Smooth muscle cell (in vitro differentiated cells): ENCODE measurements around the gene ATP8B4. TPM values are rescaled to one million over a fixed set of nuclear protein-coding genes. Genes with fewer than 3 reads are reported as not detected.

ENCODE experiments used
- DNase-seq: peaks from one replicate; lab custom pipeline; 2025; ENCODE audit not compliant: unreplicated experiment; lab: John Stamatoyannopoulos, UW
- H2AFZ ChIP-seq: fragments of 200-600 bp; sonication (generic); 2 replicates; pipeline ENCODE4 v1.6.0; 2016; ENCODE audit warnings: antibody characterized with exemption, low read depth, mild to moderate bottlenecking
- H3F3A ChIP-seq: fragments of 200-600 bp; sonication (generic); 2 replicates; pipeline ENCODE4 v1.6.0; 2017; ENCODE audit warnings: antibody characterized with exemption, low read depth
- H3K27ac ChIP-seq: fragments of 200-600 bp; sonication (generic); 2 replicates; pipeline ENCODE4 v1.5.1; 2016; ENCODE audit warnings: low read depth, mild to moderate bottlenecking
- H3K27me3 ChIP-seq: fragments of 200-600 bp; sonication (generic); 2 replicates; pipeline ENCODE4 v1.6.1; 2016; ENCODE audit warnings: low read depth, mild to moderate bottlenecking
- H3K36me3 ChIP-seq: fragments of 200-600 bp; sonication (generic); 2 replicates; pipeline ENCODE4 v1.5.1; 2016; ENCODE audit warnings: low read depth
- H3K4me1 ChIP-seq: fragments of 200-600 bp; sonication (generic); 2 replicates; pipeline ENCODE4 v1.5.1; 2016; ENCODE audit warnings: low read depth
- H3K4me2 ChIP-seq: fragments of 200-600 bp; sonication (generic); 2 replicates; pipeline ENCODE4 v1.6.0; 2016; ENCODE audit warnings: mild to moderate bottlenecking
- H3K4me3 ChIP-seq: fragments of 200-600 bp; sonication (generic); 2 replicates; pipeline ENCODE4 v1.5.1; 2016; ENCODE audit warnings: mild to moderate bottlenecking
- H3K79me2 ChIP-seq: fragments of 200-600 bp; sonication (generic); 2 replicates; pipeline ENCODE4 v1.6.0; 2016; ENCODE audit warnings: low read depth, mild to moderate bottlenecking
- H3K9ac ChIP-seq: fragments of 200-600 bp; sonication (generic); 2 replicates; pipeline ENCODE4 v1.6.0; 2016; ENCODE audit warnings: low read depth
- H3K9me3 ChIP-seq: fragments of 200-600 bp; sonication (generic); replicated peaks from 2 replicates; pipeline ENCODE4 v1.5.1; 2016; ENCODE audit warnings: low read depth
- H4K20me1 ChIP-seq: fragments of 200-600 bp; sonication (generic); 2 replicates; pipeline ENCODE4 v1.6.0; 2016; ENCODE audit warnings: low read depth
- CTCF ChIP-seq: fragments of 200-600 bp; sonication (generic); IDR thresholded peaks from 2 replicates; pipeline ENCODE4 v1.5.1; 2017; ENCODE audit warnings: borderline replicate concordance, mild to moderate bottlenecking, antibody characterized with exemption; ENCODE audit not compliant: insufficient read depth, poor library complexity, severe bottlenecking
- WGBS: methylation state at CpG from one replicate; pipeline ENCODE4 v1.1.7; 2016; ENCODE audit warnings: low lambda C conversion rate; 5-methylcytosine and 5-hydroxymethylcytosine counted together
- polyA plus RNA-seq: library from polyadenylated mRNA; unstranded; fragments of >200 nt; fragmentation: Nextera tagmentation; extraction: Ambion mirVana; gene quantifications from 2 replicates; pipeline ENCODE4 v1.2.1, GENCODE V29; 2016
- total RNA-seq: library from RNA; depleted of rRNA; stranded (reverse); fragments of >200 nt; gene quantifications from 2 replicates; pipeline ENCODE4 v1.2.3, GENCODE V29; 2014

ATP8B4 gene
- total and polyA plus RNA-seq, 2 experiments from 2014 or later = 21.7 to 60.5 TPM

- no peaks in the 10 kb centered on the region for H3K27me3 ChIP-seq
- DNase-seq = no peak
- H4K20me1 ChIP-seq = no peaks in the 10 kb centered on the region
- TF ChIP-seq CTCF = no peak
- H3K4me3 ChIP-seq = no peak overlapping the region
- peaks cover 8% of the 10 kb centered on the region for H3F3A ChIP-seq
- H3K9ac ChIP-seq = no peak overlapping the region
- no peak overlapping the region for H3K4me2 ChIP-seq
- 92% methylated on average over 10 of the region's 10 CpGs for WGBS
- no peak overlapping the region for H2AFZ ChIP-seq
- H3K27ac ChIP-seq = no peak overlapping the region
- H3K79me2 ChIP-seq = no peaks in the 10 kb centered on the region
- H3K36me3 ChIP-seq = peaks cover 6% of the 10 kb centered on the region
- no peaks in the 10 kb centered on the region for H3K9me3 ChIP-seq
- H3K4me1 ChIP-seq = peaks cover 7% of the 10 kb centered on the region
Observed at GRCh38 chr15:49865925-49866757, 252.9 kb downstream of the ATP8B4 start.

GRCh38 chr15:49864251-49864650 is 254.8 kb downstream of the ATP8B4 start:
- peaks cover 6% of the 10 kb centered on the region for H3K36me3 ChIP-seq
- no peaks in the 10 kb centered on the region for H3K79me2 ChIP-seq
- H3K9ac ChIP-seq = no peak overlapping the region
- peak overlapping the region; percentile 63 for H3K27ac ChIP-seq
- H3K9me3 ChIP-seq = no peaks in the 10 kb centered on the region
- H3K4me3 ChIP-seq = no peak overlapping the region
- peaks cover 8% of the 10 kb centered on the region for H3F3A ChIP-seq
- H2AFZ ChIP-seq = no peak overlapping the region
- no peaks in the 10 kb centered on the region for H3K27me3 ChIP-seq
- 36% methylated on average over 2 of the region's 2 CpGs for WGBS
- no peak for TF ChIP-seq CTCF
- H3K4me1 ChIP-seq = peaks cover 7% of the 10 kb centered on the region
- DNase-seq = no peak
- H4K20me1 ChIP-seq = no peaks in the 10 kb centered on the region
- H3K4me2 ChIP-seq = peak overlapping the region; percentile 35

GRCh38 chr15:49863431-49864224 is 255.4 kb downstream of the ATP8B4 start:
- Histone ChIP-seq H3K36me3 (peaks cover 6% of the 10 kb centered on the region), H3K9ac (no peak overlapping the region), H4K20me1 (no peaks in the 10 kb centered on the region), H3K79me2 (no peaks in the 10 kb centered on the region), H2AFZ (peak overlapping the region; percentile 0), H3K27me3 (no peaks in the 10 kb centered on the region), H3K27ac (peak overlapping the region; percentile 63), H3K4me3 (no peak overlapping the region), H3K9me3 (no peaks in the 10 kb centered on the region), H3K4me2 (peak overlapping the region; percentile 35), H3K4me1 (peaks cover 7% of the 10 kb centered on the region), H3F3A (peaks cover 8% of the 10 kb centered on the region)
- no peak for DNase-seq
- no peak for TF ChIP-seq CTCF
- 57% methylated on average over 3 of the region's 3 CpGs for whole genome bisulfite sequencing
